A549 treated with CpdA at 1 μM for 4 hours (cell line): ENCODE results near the gene P2RY8. TPM values are rescaled to one million over a fixed set of nuclear protein-coding genes. Genes with fewer than 3 reads are reported as not detected.

Source experiments
- total RNA-seq: library from RNA; stranded (reverse); fragments of 200-300 nt; extraction: Qiagen RNA extraction; gene quantifications from 5 replicates; pipeline ENCODE4 v1.2.3, GENCODE V29; 2022; ENCODE audit warnings: low read depth

Gene P2RY8
- total RNA-seq = 0.01 to 0.03 TPM in 2 of 5 replicates, not detected in the others

GRCh38 chrX:1537031-1537715 lies at the start of gene P2RY8:
Gene P2RY8, minus strand, starts transcription at chrX:1537185. Its CDS starts 70,627 bp downstream, at chrX:1466558.

GRCh38 chrX:1452516-1453394 lies 84.2 kb downstream of the P2RY8 start, which contains the start of gene ASMTL:
Gene ASMTL, minus strand, starts transcription at chrX:1452909. Its CDS starts 69 bp downstream, at chrX:1452840.

Other genes with a start within 250 kb of the P2RY8 start
- 0.08 to 0.34 TPM (median 0.17 TPM) in 5 replicates for gene IL3RA, start 200.4 kb downstream of the P2RY8 start, total RNA-seq
- 416 to 485 TPM (median 446 TPM) in 5 replicates for gene SLC25A6, start 145.1 kb downstream of the P2RY8 start, total RNA-seq
- gene ASMTL, start 84.3 kb downstream of the P2RY8 start, total RNA-seq = 17.8 to 19.5 TPM (median 18.2 TPM) in 5 replicates
- 31.0 to 42.8 TPM (median 40.8 TPM) in 5 replicates for gene AKAP17A, start 54.4 kb upstream of the P2RY8 start, total RNA-seq
- 0.16 to 0.74 TPM (median 0.18 TPM) in 3 of 5 replicates, not detected in the others for gene ASMT, start 77.9 kb upstream of the P2RY8 start, total RNA-seq